Body of pancreas (tissue), 4 donors: ENCODE measurements around the gene POFUT2. TPM values are rescaled to one million over a fixed set of nuclear protein-coding genes. Genes with fewer than 3 reads are reported as not detected.
"Not testable (repeated sequence)": the region's sequence is repeated elsewhere in the genome, so short reads cannot be mapped to it uniquely, and the experiment has no call there.

Experiments
- ATAC-seq: fragments of 150-250 bp; one replicate; pipeline ENCODE4 v1.9.1; 2016
- DNase-seq, 4 donors: peaks; one replicate each; pipeline ENCODE4 v3.0.0-alpha.2; 2019
- H3K27ac ChIP-seq, 4 donors: fragments of 200-600 bp; sonication (generic); 1 replicate in 3 of 4; 2 replicates in 1 of 4; pipeline versions ENCODE4 v1.5.1 to v1.6.1; 2016 to 2019; ENCODE audit warnings: mild to moderate bottlenecking in 1 of 4, mixed read lengths in 1 of 4, moderate library complexity in 1 of 4
- H3K27me3 ChIP-seq, 2 donors: fragments of 200-600 bp; sonication (generic); one replicate each; pipeline ENCODE4 v1.6.0; 2016; ENCODE audit warnings: mild to moderate bottlenecking in 1 of 2
- H3K36me3 ChIP-seq, 2 donors: fragments of 200-600 bp; sonication (generic); replicated peaks in 1 of 2; 2 replicates each; pipeline ENCODE4 v1.5.1; 2016; ENCODE audit warnings: low read depth in 2 of 2; ENCODE audit not compliant: insufficient read depth in 1 of 2
- H3K4me1 ChIP-seq: fragments of 200-600 bp; sonication (generic); one replicate; pipeline ENCODE4 v1.6.0; 2016
- H3K4me3 ChIP-seq, 2 donors: fragments of 200-600 bp; sonication (generic); 1 replicate in 1 of 2; 2 replicates in 1 of 2; pipeline ENCODE4 v1.5.1; 2016 to 2019
- H3K9me3 ChIP-seq, 3 donors: fragments of 200-600 bp; sonication (generic); 1 replicate in 2 of 3; 2 replicates in 1 of 3; pipeline ENCODE4 v1.5.1; 2016
- CTCF ChIP-seq, 7 experiments: fragments of 450-650 bp in 4 of 7; fragments of 200-600 bp in 3 of 7; sonication (generic) in 3 of 7; IDR thresholded peaks; one replicate each; pipeline ENCODE4 v1.5.1; 2016 to 2019; ENCODE audit warnings: antibody characterized with exemption in 7 of 7
- POLR2A ChIP-seq, 3 donors: fragments of 450-650 bp; IDR thresholded peaks; one replicate each; pipeline ENCODE4 v1.6.1; 2016; ENCODE audit warnings: antibody characterized with exemption in 3 of 3, mild to moderate bottlenecking in 2 of 3
- WGBS, 2 donors: methylation state at CpG; one replicate each; pipeline ENCODE4 v1.1.5; 2017; 5-methylcytosine and 5-hydroxymethylcytosine counted together
- intact Hi-C: fragments of 100-400 bp; cut with DNase I; formaldehyde crosslinking; loops from one replicate; pipeline ENCODE4 v1.15.1; 2023
- total RNA-seq, 2 donors: library from RNA; depleted of rRNA; stranded (reverse); fragments of >200 nt; gene quantifications; one replicate each; pipeline ENCODE4 v1.1.0, GENCODE V29; 2016

POFUT2 gene
- total RNA-seq, 2 donors from 2014 or later, result 16.3 to 46.1 TPM

- H3K9me3 ChIP-seq, result no peaks in the 10 kb centered on the region
- no peak for TF ChIP-seq POLR2A (IDR thresholded peaks at IDR 0.05)
- no peak for ATAC-seq
- H3K4me3 ChIP-seq, result no peak overlapping the region
- WGBS, 2 donors, result 64 to 80% methylated on average over 11 to 15 of the region's 16 CpGs
- H3K27ac ChIP-seq, result peak overlapping the region in 2 of 4 donors; percentile 12 to 68
- H3K4me1 ChIP-seq, result peaks cover 30% of the 10 kb centered on the region
- H3K36me3 ChIP-seq, result no peaks in the 10 kb centered on the region
- no peaks in the 10 kb centered on the region for H3K27me3 ChIP-seq
- peak in 2 of 4 donors; percentile 5 to 8 for DNase-seq
- intact Hi-C loops, result no loop called here
Measured at GRCh38 chr21:45316871-45317397, 29.2 kb upstream of the POFUT2 start.

- DNase-seq, H3K27ac ChIP-seq, H3K4me3 ChIP-seq, intact Hi-C loops, H3K27me3 ChIP-seq, ATAC-seq, H3K9me3 ChIP-seq, H3K36me3 ChIP-seq: not testable (repeated sequence)
- WGBS, 2 donors, result 46 to 47% methylated on average over 7 of the region's 7 CpGs
- peaks cover 29% of the 10 kb centered on the region for H3K4me1 ChIP-seq
Measured at GRCh38 chr21:45315676-45316470, 28.2 kb upstream of the POFUT2 start.

- 48 to 52% methylated on average over 3 of the region's 3 CpGs for WGBS, 2 donors
- intact Hi-C loops, result no loop called here
- Histone ChIP-seq H3K27ac (no peak overlapping the region), H3K36me3 (no peaks in the 10 kb centered on the region), H3K4me3 (no peak overlapping the region), H3K4me1 (peaks cover 19% of the 10 kb centered on the region), H3K9me3 (no peaks in the 10 kb centered on the region), H3K27me3 (no peaks in the 10 kb centered on the region)
- ATAC-seq, result no peak
- DNase-seq, result no peak
- TF ChIP-seq CTCF (IDR thresholded peaks at IDR 0.05), result no peak
- TF ChIP-seq POLR2A (IDR thresholded peaks at IDR 0.05), result no peak
Measured at GRCh38 chr21:45313682-45314081, 26.0 kb upstream of the POFUT2 start.

- no peaks in the 10 kb centered on the region for H3K36me3 ChIP-seq
- H3K9me3 ChIP-seq, result no peaks in the 10 kb centered on the region
- H3K27ac ChIP-seq, result no peak overlapping the region
- no peak overlapping the region for H3K4me3 ChIP-seq
- ATAC-seq, result no peak
- TF ChIP-seq POLR2A (IDR thresholded peaks at IDR 0.05) (no peak), CTCF (IDR thresholded peaks at IDR 0.05) (no peak)
- H3K27me3 ChIP-seq, result no peaks in the 10 kb centered on the region
- intact Hi-C loops, result no loop called here
- WGBS, 2 donors, result 61 to 74% methylated on average over 14 of the region's 14 CpGs
- DNase-seq, result peak in 2 of 4 donors; percentile 1 to 5
- H3K4me1 ChIP-seq, result peaks cover 19% of the 10 kb centered on the region
Measured at GRCh38 chr21:45313015-45313414, 25.3 kb upstream of the POFUT2 start.

- DNase-seq (peak in 1 of 4 donors; percentile 2), ATAC-seq (no peak)
- WGBS, 2 donors, result 83 to 89% methylated on average over 1 of the region's 1 CpG
- TF ChIP-seq CTCF (IDR thresholded peaks at IDR 0.05) (no peak), POLR2A (IDR thresholded peaks at IDR 0.05) (no peak)
- H3K27ac ChIP-seq, result no peak overlapping the region
- no peaks in the 10 kb centered on the region for H3K36me3 ChIP-seq
- no peaks in the 10 kb centered on the region for H3K27me3 ChIP-seq
- no peaks in the 10 kb centered on the region for H3K9me3 ChIP-seq
- peaks cover 25% of the 10 kb centered on the region for H3K4me1 ChIP-seq
- intact Hi-C loops, result no loop called here
- no peak overlapping the region for H3K4me3 ChIP-seq
Measured at GRCh38 chr21:45312296-45312695, 24.6 kb upstream of the POFUT2 start.
